IMR-90 (cell line): ENCODE results near the gene ANO10. TPM values are rescaled to one million over a fixed set of nuclear protein-coding genes. Genes with fewer than 3 reads are reported as not detected.

Experiments used
- ATAC-seq: fragments of 200-7000 bp; cut with Tn5 transposase; 2 replicates; pipeline ENCODE4 v1.9.1; 2020; ENCODE audit warnings: low read depth, mild to moderate bottlenecking, moderate library complexity
- BruUV-seq: library from RNA; stranded (reverse); fragments of 400-500 nt; replicated peaks from 2 replicates; lab custom pipeline; 2021; lab: Mats Ljungman, UMichigan
- CTCF ChIA-PET: fragments of 300-600 bp; formaldehyde crosslinking; extraction: SDS; loops from one replicate; lab custom pipeline; 2021; ENCODE audit warnings: antibody characterized with exemption; lab: Yijun Ruan, JAX
- POLR2A ChIA-PET: fragments of 300-600 bp; sonication (Branson Sonifier 250); formaldehyde crosslinking; loops from one replicate; lab custom pipeline; 2022; ENCODE audit warnings: antibody characterized with exemption; ENCODE audit not compliant: unreplicated experiment; lab: Charles Lee
- DNase-seq: peaks from one replicate; pipeline ENCODE4 v3.0.0; 2013
- H2AFZ ChIP-seq: replicated peaks from 2 replicates; pipeline ENCODE3; 2013; ENCODE audit warnings: low read length, mild to moderate bottlenecking; ENCODE audit not compliant: poor library complexity
- H2AK5ac ChIP-seq: 2 replicates; pipeline ENCODE4 v1.6.1; 2013; ENCODE audit warnings: low read depth, low read length, inconsistent platforms
- H2AK9ac ChIP-seq: replicated peaks from 2 replicates; pipeline ENCODE3; 2013; ENCODE audit warnings: mild to moderate bottlenecking, low read depth, low read length, moderate library complexity; ENCODE audit not compliant: poor library complexity
- H2BK120ac ChIP-seq: 2 replicates; pipeline ENCODE4 v1.6.1; 2013; ENCODE audit warnings: low read depth, low read length, inconsistent platforms
- H2BK15ac ChIP-seq: 3 replicates; pipeline ENCODE4 v1.6.1; 2013; ENCODE audit warnings: low read depth, low read length, inconsistent platforms
- H2BK20ac ChIP-seq: 2 replicates; pipeline ENCODE4 v1.6.1; 2013; ENCODE audit warnings: low read depth, mild to moderate bottlenecking, inconsistent platforms, low read length, moderate library complexity
- H2BK5ac ChIP-seq: 2 replicates; pipeline ENCODE4 v1.6.1; 2013; ENCODE audit warnings: mild to moderate bottlenecking, low read depth, low read length, inconsistent platforms; ENCODE audit not compliant: poor library complexity, severe bottlenecking
- H3K14ac ChIP-seq: replicated peaks from 2 replicates; pipeline ENCODE4 v1.6.1; 2013; ENCODE audit warnings: low read depth, low read length, inconsistent platforms
- H3K18ac ChIP-seq: 2 replicates; pipeline ENCODE4 v1.6.1; 2013; ENCODE audit warnings: low read depth, low read length, control low read depth
- H3K23ac ChIP-seq: 2 replicates; pipeline ENCODE4 v1.6.1; 2013; ENCODE audit warnings: low read depth, low read length, inconsistent platforms
- H3K27ac ChIP-seq: 2 replicates; pipeline ENCODE4 v1.5.1; 2013; ENCODE audit warnings: mild to moderate bottlenecking, control low read depth, low read length; ENCODE audit not compliant: insufficient read depth
- H3K27me3 ChIP-seq: 2 replicates; pipeline ENCODE4 v1.6.1; 2013; ENCODE audit warnings: low read length; ENCODE audit not compliant: control insufficient read depth, insufficient read depth
- H3K36me3 ChIP-seq: 2 replicates; pipeline ENCODE4 v1.6.1; 2013; ENCODE audit warnings: low read length, mixed read lengths; ENCODE audit not compliant: control insufficient read depth, insufficient read depth
- H3K4ac ChIP-seq: 2 replicates; pipeline ENCODE4 v1.6.1; 2013; ENCODE audit warnings: low read depth, low read length, inconsistent platforms
- H3K4me1 ChIP-seq: 2 replicates; pipeline ENCODE4 v1.6.1; 2013; ENCODE audit warnings: low read length, mixed read lengths; ENCODE audit not compliant: control insufficient read depth, insufficient read depth
- H3K4me2 ChIP-seq: 2 replicates; pipeline ENCODE4 v1.6.1; 2013; ENCODE audit warnings: low read depth, mild to moderate bottlenecking, control low read depth, low read length, moderate library complexity
- H3K4me3 ChIP-seq: 2 replicates; pipeline ENCODE4 v1.5.1; 2013; ENCODE audit warnings: low read depth, mild to moderate bottlenecking, control low read depth, low read length, moderate library complexity; ENCODE audit not compliant: insufficient read depth
- H3K56ac ChIP-seq: 2 replicates; pipeline ENCODE4 v1.6.1; 2013; ENCODE audit warnings: low read length, inconsistent platforms; ENCODE audit not compliant: insufficient read depth; ENCODE audit errors: extremely low read depth
- H3K79me1 ChIP-seq, 2 experiments: 2 replicates each; pipeline ENCODE4 v1.6.1; 2013; ENCODE audit warnings: low read length in 2 of 2, inconsistent platforms in 1 of 2, low read depth in 1 of 2
- H3K9ac ChIP-seq: 2 replicates; pipeline ENCODE4 v1.6.1; 2013; ENCODE audit warnings: low read depth, low read length, control low read depth
- H3K9me1 ChIP-seq: 2 replicates; pipeline ENCODE4 v1.6.1; 2013; ENCODE audit warnings: low read length, inconsistent platforms; ENCODE audit not compliant: insufficient read depth
- H3K9me3 ChIP-seq: 2 replicates; pipeline ENCODE4 v1.6.1; 2013; ENCODE audit warnings: low read length; ENCODE audit not compliant: control insufficient read depth, insufficient read depth
- H4K20me1 ChIP-seq: 2 replicates; pipeline ENCODE4 v1.6.1; 2013; ENCODE audit warnings: low read length, inconsistent platforms; ENCODE audit not compliant: insufficient read depth
- H4K5ac ChIP-seq: 2 replicates; pipeline ENCODE4 v1.6.1; 2013; ENCODE audit warnings: mild to moderate bottlenecking, low read depth, low read length, control low read depth
- H4K8ac ChIP-seq, 2 experiments: 2 replicates each; pipeline ENCODE4 v1.6.1; 2013; ENCODE audit warnings: low read depth in 2 of 2, low read length in 2 of 2, control low read depth in 1 of 2, inconsistent platforms in 1 of 2
- H4K91ac ChIP-seq: 2 replicates; pipeline ENCODE4 v1.6.1; 2013; ENCODE audit warnings: low read depth, low read length, inconsistent platforms; ENCODE audit not compliant: insufficient read depth
- CEBPB ChIP-seq: IDR thresholded peaks from 2 replicates; pipeline ENCODE4 v1.6.1; 2012; ENCODE audit warnings: low read depth, low read length, improper control_type of control experiment
- CHD1 ChIP-seq: IDR thresholded peaks from 2 replicates; pipeline ENCODE4 v1.6.1; 2012; ENCODE audit warnings: low read depth, low read length, improper control_type of control experiment
- FOS ChIP-seq: fragments of 150-350 bp; IDR thresholded peaks from 2 replicates; pipeline ENCODE4 v1.6.1; 2016; ENCODE audit warnings: low read depth, low read length
- MAFK ChIP-seq: IDR thresholded peaks from 2 replicates; pipeline ENCODE4 v1.6.1; 2012; ENCODE audit warnings: low read depth, low read length, improper control_type of control experiment
- MAZ ChIP-seq: IDR thresholded peaks from 2 replicates; pipeline ENCODE4 v1.6.1; 2012; ENCODE audit warnings: low read depth, mild to moderate bottlenecking, low read length, improper control_type of control experiment, moderate library complexity, borderline replicate concordance
- MXI1 ChIP-seq: IDR thresholded peaks from 2 replicates; pipeline ENCODE4 v1.6.1; 2012; ENCODE audit warnings: low read depth, mild to moderate bottlenecking, low read length, moderate library complexity, borderline replicate concordance
- NFE2L2 ChIP-seq: fragments of 150-350 bp; IDR thresholded peaks from 2 replicates; pipeline ENCODE4 v1.6.1; 2016; ENCODE audit warnings: low read depth, mild to moderate bottlenecking, low read length
- POLR2A ChIP-seq: IDR thresholded peaks from 2 replicates; pipeline ENCODE4 v1.6.1; 2012; ENCODE audit warnings: mild to moderate bottlenecking, low read depth, low read length
- RAD21 ChIP-seq: IDR thresholded peaks from 2 replicates; pipeline ENCODE4 v1.6.1; 2012; ENCODE audit warnings: low read length, improper control_type of control experiment
- RCOR1 ChIP-seq: IDR thresholded peaks from 2 replicates; pipeline ENCODE4 v1.6.1; 2012; ENCODE audit warnings: mild to moderate bottlenecking, low read length, improper control_type of control experiment; ENCODE audit not compliant: insufficient replicate concordance
- RFX5 ChIP-seq: IDR thresholded peaks from 2 replicates; pipeline ENCODE4 v1.8.0; 2012; ENCODE audit warnings: low read depth, mild to moderate bottlenecking, low read length, moderate library complexity
- SMC3 ChIP-seq: fragments of 150-350 bp; IDR thresholded peaks from 2 replicates; pipeline ENCODE4 v1.6.1; 2016; ENCODE audit warnings: low read depth, mild to moderate bottlenecking, antibody characterized with exemption, low read length, moderate library complexity
- USF2 ChIP-seq: fragments of 150-350 bp; IDR thresholded peaks from 2 replicates; pipeline ENCODE4 v1.6.1; 2017; ENCODE audit warnings: mild to moderate bottlenecking, antibody characterized with exemption, low read length, low read depth
- WGBS, 2 experiments: methylation state at CpG; one replicate each; pipeline versions ENCODE4 v1.1.5 to v1.1.7; 2013; ENCODE audit warnings: missing lambda C conversion rate in 2 of 2; ENCODE audit not compliant: insufficient read length in 1 of 2; ENCODE audit errors: extremely low coverage in 2 of 2; 5-methylcytosine and 5-hydroxymethylcytosine counted together
- dilution Hi-C: fragments of 300-500 bp; cut with HindIII; formaldehyde crosslinking; loops from one replicate; pipeline ENCODE4 v1.14.3; 2018; ENCODE audit warnings: low sequenced_read_pairs; ENCODE audit not compliant: unreplicated experiment
- in situ Hi-C: fragments of 300-500 bp; cut with MboI; formaldehyde crosslinking; loops from 3 replicates; pipeline ENCODE4 v1.14.3; 2019; ENCODE audit warnings: low sequenced_read_pairs, inconsistent platforms, mixed read lengths
- intact Hi-C: fragments of 100-400 bp; cut with micrococcal nuclease; formaldehyde crosslinking; loops from 2 replicates; pipeline ENCODE4 v1.10.0; 2022
- polyA plus RNA-seq, 3 experiments: library from polyadenylated mRNA; depleted of rRNA; stranded (reverse); fragments of >200 nt; gene quantifications; 2 replicates each; pipeline ENCODE4 v1.2.3, GENCODE V29; 2012; ENCODE audit warnings: low replicate concordance in 1 of 3
- total RNA-seq: library from RNA; depleted of rRNA; stranded (reverse); fragments of >200 nt; gene quantifications from 2 replicates; pipeline ENCODE4 v1.2.3, GENCODE V29; 2012
- TF ChIP-seq, protein P1 (sequence below): fragments of 150-350 bp; IDR thresholded peaks from 2 replicates; pipeline ENCODE4 v1.6.1; 2016; ENCODE audit warnings: low read depth, mild to moderate bottlenecking, low read length, moderate library complexity, borderline replicate concordance
- TF ChIP-seq, protein P2 (sequence below): conservative IDR thresholded peaks from 2 replicates; pipeline ENCODE4 v1.5.1; 2012; ENCODE audit warnings: mild to moderate bottlenecking, low read depth, low read length, improper control_type of control experiment

The ANO10 gene
- total and polyA plus RNA-seq, 2 of the 4 experiments (the other 2 are of a cell fraction) = 28.5 to 41.6 TPM

DNA sequence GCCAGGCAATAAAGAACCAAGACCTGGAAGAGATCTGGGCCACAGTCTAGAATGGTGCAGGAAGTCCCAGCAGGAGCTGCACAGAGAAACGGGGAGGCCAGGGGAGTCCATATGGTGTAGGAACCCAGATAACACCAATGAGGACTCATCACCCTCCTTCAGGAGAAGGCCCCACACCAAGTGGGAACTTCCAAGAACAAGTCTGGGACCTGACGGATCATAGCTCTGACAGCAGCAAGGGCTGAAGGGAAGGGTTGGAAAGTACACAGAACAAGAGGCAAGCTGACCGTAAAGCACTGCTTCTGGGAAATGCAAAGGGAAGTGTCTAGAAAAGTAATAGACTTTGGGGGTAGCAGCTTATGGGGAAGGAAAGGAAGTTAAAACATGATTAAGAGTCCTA, 34.5 kb downstream of the ANO10 start:
- H3K9me3 ChIP-seq = no peaks in the 10 kb centered on the region
- WGBS, 2 experiments = 100% methylated on average over 1 of the region's 3 CpGs; no CpG with 5 or more reads in 1 of the 2 experiments
- ChIA-PET POLR2A (no interaction called here), CTCF (no interaction called here)
- no peak for TF ChIP-seq CEBPB
- no peak for TF ChIP-seq SMC3
- no peak for TF ChIP-seq RCOR1
- TF ChIP-seq MAZ = no peak
- no peak for TF ChIP-seq USF2
- TF ChIP-seq POLR2A = no peak
- TF ChIP-seq, protein P1, sequence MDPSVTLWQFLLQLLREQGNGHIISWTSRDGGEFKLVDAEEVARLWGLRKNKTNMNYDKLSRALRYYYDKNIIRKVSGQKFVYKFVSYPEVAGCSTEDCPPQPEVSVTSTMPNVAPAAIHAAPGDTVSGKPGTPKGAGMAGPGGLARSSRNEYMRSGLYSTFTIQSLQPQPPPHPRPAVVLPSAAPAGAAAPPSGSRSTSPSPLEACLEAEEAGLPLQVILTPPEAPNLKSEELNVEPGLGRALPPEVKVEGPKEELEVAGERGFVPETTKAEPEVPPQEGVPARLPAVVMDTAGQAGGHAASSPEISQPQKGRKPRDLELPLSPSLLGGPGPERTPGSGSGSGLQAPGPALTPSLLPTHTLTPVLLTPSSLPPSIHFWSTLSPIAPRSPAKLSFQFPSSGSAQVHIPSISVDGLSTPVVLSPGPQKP = no peak
- TF ChIP-seq FOS = no peak
- TF ChIP-seq MAFK = no peak
- TF ChIP-seq, protein P2, sequence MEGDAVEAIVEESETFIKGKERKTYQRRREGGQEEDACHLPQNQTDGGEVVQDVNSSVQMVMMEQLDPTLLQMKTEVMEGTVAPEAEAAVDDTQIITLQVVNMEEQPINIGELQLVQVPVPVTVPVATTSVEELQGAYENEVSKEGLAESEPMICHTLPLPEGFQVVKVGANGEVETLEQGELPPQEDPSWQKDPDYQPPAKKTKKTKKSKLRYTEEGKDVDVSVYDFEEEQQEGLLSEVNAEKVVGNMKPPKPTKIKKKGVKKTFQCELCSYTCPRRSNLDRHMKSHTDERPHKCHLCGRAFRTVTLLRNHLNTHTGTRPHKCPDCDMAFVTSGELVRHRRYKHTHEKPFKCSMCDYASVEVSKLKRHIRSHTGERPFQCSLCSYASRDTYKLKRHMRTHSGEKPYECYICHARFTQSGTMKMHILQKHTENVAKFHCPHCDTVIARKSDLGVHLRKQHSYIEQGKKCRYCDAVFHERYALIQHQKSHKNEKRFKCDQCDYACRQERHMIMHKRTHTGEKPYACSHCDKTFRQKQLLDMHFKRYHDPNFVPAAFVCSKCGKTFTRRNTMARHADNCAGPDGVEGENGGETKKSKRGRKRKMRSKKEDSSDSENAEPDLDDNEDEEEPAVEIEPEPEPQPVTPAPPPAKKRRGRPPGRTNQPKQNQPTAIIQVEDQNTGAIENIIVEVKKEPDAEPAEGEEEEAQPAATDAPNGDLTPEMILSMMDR = no peak
- TF ChIP-seq RFX5 = no peak
- TF ChIP-seq RAD21 = no peak
- TF ChIP-seq CHD1 = no peak
- TF ChIP-seq MXI1 = no peak
- no peak for TF ChIP-seq NFE2L2
- peaks cover 14% of the 10 kb centered on the region for H3K36me3 ChIP-seq
- no peaks in the 10 kb centered on the region for H4K20me1 ChIP-seq
- H3K4me2 ChIP-seq = no peak overlapping the region
- no peak overlapping the region for H3K4me3 ChIP-seq
- H2BK15ac ChIP-seq = no peak overlapping the region
- no peak overlapping the region for H4K5ac ChIP-seq
- no peak overlapping the region for H3K9ac ChIP-seq
- in situ Hi-C loops = no loop called here
- H3K27ac ChIP-seq = no peak overlapping the region
- no peak overlapping the region for H3K56ac ChIP-seq
- no peak overlapping the region for H4K91ac ChIP-seq
- no peak overlapping the region for H4K8ac ChIP-seq
- no peak overlapping the region for H3K23ac ChIP-seq
- H3K18ac ChIP-seq = no peak overlapping the region
- ATAC-seq (no peak), DNase-seq (no peak)
- H2BK20ac ChIP-seq = no peak overlapping the region
- no peak overlapping the region for H2AK9ac ChIP-seq
- H2BK5ac ChIP-seq = no peak overlapping the region
- H2AK5ac ChIP-seq = no peak overlapping the region
- no peaks in the 10 kb centered on the region for H3K27me3 ChIP-seq
- H2AFZ ChIP-seq = no peak overlapping the region
- intact Hi-C loops = no loop called here
- BruUV-seq = no TSS peak
- peaks cover 7% of the 10 kb centered on the region for H3K4me1 ChIP-seq
- dilution Hi-C loops = no loop called here
- H3K79me1 ChIP-seq = peaks cover 10 to 24% of the 10 kb centered on the region in 2 experiments
- H3K9me1 ChIP-seq = peaks cover 12% of the 10 kb centered on the region; the same call in 1 of the 2 replicates
- H3K4ac ChIP-seq = no peak overlapping the region
- no peak overlapping the region for H2BK120ac ChIP-seq
- no peak overlapping the region for H3K14ac ChIP-seq
